ENCODE results near the gene PLCL2.

The PLCL2 gene

GRCh38 chr3:16923112-16923511, 38.4 kb downstream of the PLCL2 start:
- intact Hi-C loops (cut with DNase I; ENCODE audit: low total_unique reads) = no loop called here
- Histone ChIP-seq H3K27ac (no peak overlapping the region), H3K4me3 (no peak overlapping the region), H3K36me3 (no peaks in the 10 kb centered on the region), H3K4me1 (peaks cover 0 to 19% (median 0%) of the 10 kb centered on the region in 4 donors), H3K9me3 (peaks cover 0 to 4% (median 0%) of the 10 kb centered on the region in 3 donors), H3K27me3 (no peaks in the 10 kb centered on the region)
- TF ChIP-seq CTCF (IDR thresholded peaks at IDR 0.05) = no peak
- no peak for DNase-seq

GRCh38 chr3:16927485-16927884, 42.7 kb downstream of the PLCL2 start:
- no peak for TF ChIP-seq CTCF (IDR thresholded peaks at IDR 0.05)
- Histone ChIP-seq H3K36me3 (no peaks in the 10 kb centered on the region), H3K4me3 (no peak overlapping the region), H3K27ac (no peak overlapping the region), H3K27me3 (no peaks in the 10 kb centered on the region), H3K4me1 (peaks cover 0 to 15% (median 5%) of the 10 kb centered on the region in 4 donors), H3K9me3 (peaks cover 0 to 4% (median 0%) of the 10 kb centered on the region in 3 donors)
- intact Hi-C loops (cut with DNase I; ENCODE audit: low total_unique reads) = no loop called here
- no peak for DNase-seq

GRCh38 chr3:16928386-16929132, 43.8 kb downstream of the PLCL2 start:
- intact Hi-C loops (cut with DNase I; ENCODE audit: low total_unique reads) = no loop called here
- peaks cover 0 to 12% (median 5%) of the 10 kb centered on the region in 4 donors for H3K4me1 ChIP-seq
- DNase-seq = no peak
- no peaks in the 10 kb centered on the region for H3K27me3 ChIP-seq
- no peak for TF ChIP-seq CTCF (IDR thresholded peaks at IDR 0.05)
- H3K27ac ChIP-seq = no peak overlapping the region
- peaks cover 0 to 4% (median 0%) of the 10 kb centered on the region in 3 donors for H3K9me3 ChIP-seq
- no peak overlapping the region for H3K4me3 ChIP-seq
- H3K36me3 ChIP-seq = no peaks in the 10 kb centered on the region

DNA sequence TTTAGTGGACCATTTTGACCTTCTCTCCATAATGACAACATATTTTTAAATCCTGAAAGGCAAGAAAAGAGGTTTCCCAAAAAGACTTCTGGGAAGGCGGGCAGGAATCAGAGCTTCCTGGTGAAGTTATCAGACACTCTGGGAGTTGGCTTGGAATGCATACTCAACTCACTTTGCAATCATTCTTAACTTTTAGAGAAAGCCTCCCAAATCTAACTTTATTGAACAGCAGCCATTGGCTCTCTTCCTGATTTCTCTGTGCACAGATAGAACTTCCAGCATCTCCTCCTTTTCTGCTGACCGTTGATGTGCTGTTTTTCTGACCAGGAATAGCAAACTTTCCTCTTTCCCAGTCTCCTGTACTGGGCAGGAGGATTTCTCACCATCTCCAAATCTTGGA, 44.6 kb downstream of the PLCL2 start:
- peaks cover 0 to 3% (median 0%) of the 10 kb centered on the region in 3 donors for H3K9me3 ChIP-seq
- no peaks in the 10 kb centered on the region for H3K36me3 ChIP-seq
- H3K4me3 ChIP-seq = no peak overlapping the region
- no peaks in the 10 kb centered on the region for H3K27me3 ChIP-seq
- TF ChIP-seq CTCF (IDR thresholded peaks at IDR 0.05) = no peak
- no peak overlapping the region for H3K27ac ChIP-seq
- no peak for DNase-seq
- intact Hi-C loops (cut with DNase I; ENCODE audit: low total_unique reads) = no loop called here
- H3K4me1 ChIP-seq = peaks cover 0 to 12% (median 5%) of the 10 kb centered on the region in 4 donors

GRCh38 chr3:16932877-16933276, 48.1 kb downstream of the PLCL2 start:
- no peaks in the 10 kb centered on the region for H3K9me3 ChIP-seq
- no peaks in the 10 kb centered on the region for H3K27me3 ChIP-seq
- H3K27ac ChIP-seq = no peak overlapping the region
- no peak for TF ChIP-seq CTCF (IDR thresholded peaks at IDR 0.05)
- H3K4me3 ChIP-seq = no peak overlapping the region
- H3K4me1 ChIP-seq = peaks cover 0 to 12% (median 5%) of the 10 kb centered on the region in 4 donors
- no peaks in the 10 kb centered on the region for H3K36me3 ChIP-seq
- intact Hi-C loops (cut with DNase I; ENCODE audit: low total_unique reads) = no loop called here
- DNase-seq = no peak

Measured in tibial artery (tissue), 4 donors.